Neural progenitor cell (in vitro differentiated cells): ENCODE data around the gene PTPRN2. TPM values are rescaled to one million over a fixed set of nuclear protein-coding genes. Genes with fewer than 3 reads are reported as not detected.

Source experiments
- DNase-seq: peaks from one replicate; pipeline ENCODE4 v3.0.0-alpha.2; 2016; ENCODE audit warnings: low spot score
- H2AFZ ChIP-seq: fragments of 200-600 bp; sonication (generic); replicated peaks from 2 replicates; pipeline ENCODE4 v1.6.1; 2016; ENCODE audit warnings: antibody characterized with exemption
- H3F3A ChIP-seq: fragments of 200-600 bp; sonication (generic); 2 replicates; pipeline ENCODE4 v1.6.1; 2016; ENCODE audit warnings: antibody characterized with exemption, low read depth
- H3K27ac ChIP-seq: fragments of 200-600 bp; sonication (generic); 2 replicates; pipeline ENCODE4 v1.5.1; 2016; ENCODE audit warnings: mild to moderate bottlenecking
- H3K27me3 ChIP-seq: fragments of 200-600 bp; sonication (generic); 2 replicates; pipeline ENCODE4 v1.6.1; 2016; ENCODE audit warnings: mild to moderate bottlenecking, moderate library complexity
- H3K36me3 ChIP-seq: fragments of 200-600 bp; sonication (generic); 2 replicates; pipeline ENCODE4 v1.5.1; 2016
- H3K4me1 ChIP-seq: fragments of 200-600 bp; sonication (generic); 2 replicates; pipeline ENCODE4 v1.6.1; 2016; ENCODE audit warnings: mixed run types
- H3K4me2 ChIP-seq: fragments of 200-600 bp; sonication (generic); 2 replicates; pipeline ENCODE4 v1.6.1; 2016
- H3K4me3 ChIP-seq: fragments of 200-600 bp; sonication (generic); 2 replicates; pipeline ENCODE4 v1.5.1; 2016
- H3K79me2 ChIP-seq: fragments of 200-600 bp; sonication (generic); 2 replicates; pipeline ENCODE4 v1.6.1; 2016; ENCODE audit warnings: low read depth
- H3K9ac ChIP-seq: fragments of 200-600 bp; sonication (generic); 2 replicates; pipeline ENCODE4 v1.6.1; 2016
- H3K9me3 ChIP-seq: fragments of 200-600 bp; sonication (generic); 2 replicates; pipeline ENCODE4 v1.5.1; 2016; ENCODE audit warnings: low read depth
- H4K20me1 ChIP-seq: fragments of 200-600 bp; sonication (generic); 2 replicates; pipeline ENCODE4 v1.6.1; 2016; ENCODE audit warnings: low read depth
- H3K27ac Mint-ChIP-seq: 3 replicates; pipeline ENCODE4 v1.8.0; 2021; ENCODE audit warnings: mixed read lengths
- H3K27me3 Mint-ChIP-seq: 2 replicates; pipeline ENCODE4 v1.8.0; 2022; ENCODE audit warnings: low read depth, mild to moderate bottlenecking, inconsistent platforms, moderate library complexity, mixed read lengths; ENCODE audit not compliant: insufficient read depth
- H3K36me3 Mint-ChIP-seq: 3 replicates; pipeline ENCODE4 v1.8.0; 2021; ENCODE audit warnings: mixed read lengths
- H3K4me1 Mint-ChIP-seq: 3 replicates; pipeline ENCODE4 v1.8.0; 2021; ENCODE audit warnings: mixed read lengths
- H3K4me3 Mint-ChIP-seq: 3 replicates; pipeline ENCODE4 v1.8.0; 2021; ENCODE audit warnings: mild to moderate bottlenecking, moderate library complexity, mixed read lengths
- H3K9me3 Mint-ChIP-seq: 3 replicates; pipeline ENCODE4 v1.8.0; 2020; ENCODE audit warnings: mixed read lengths
- EZH2 ChIP-seq: fragments of 200-600 bp; sonication (generic); IDR thresholded peaks from 2 replicates; pipeline ENCODE4 v1.6.1; 2017; ENCODE audit warnings: antibody characterized with exemption, mild to moderate bottlenecking, moderate library complexity
- EZH2phosphoT487 ChIP-seq: fragments of 200-600 bp; sonication (generic); IDR thresholded peaks from 2 replicates; pipeline ENCODE4 v1.6.1; 2017; ENCODE audit warnings: antibody characterized with exemption
- total RNA-seq: library from RNA; depleted of rRNA; stranded (reverse); fragments of >200 nt; gene quantifications from 2 replicates; pipeline ENCODE4 v1.2.3, GENCODE V29; 2015; ENCODE audit warnings: low replicate concordance
- TF ChIP-seq, protein P1 (sequence below): fragments of 200-600 bp; sonication (generic); IDR thresholded peaks from 2 replicates; pipeline ENCODE4 v1.5.1; 2017; ENCODE audit warnings: antibody characterized with exemption, mild to moderate bottlenecking

The PTPRN2 gene
- total RNA-seq, 1 donor from 2014 or later: 3.0 TPM

DNA sequence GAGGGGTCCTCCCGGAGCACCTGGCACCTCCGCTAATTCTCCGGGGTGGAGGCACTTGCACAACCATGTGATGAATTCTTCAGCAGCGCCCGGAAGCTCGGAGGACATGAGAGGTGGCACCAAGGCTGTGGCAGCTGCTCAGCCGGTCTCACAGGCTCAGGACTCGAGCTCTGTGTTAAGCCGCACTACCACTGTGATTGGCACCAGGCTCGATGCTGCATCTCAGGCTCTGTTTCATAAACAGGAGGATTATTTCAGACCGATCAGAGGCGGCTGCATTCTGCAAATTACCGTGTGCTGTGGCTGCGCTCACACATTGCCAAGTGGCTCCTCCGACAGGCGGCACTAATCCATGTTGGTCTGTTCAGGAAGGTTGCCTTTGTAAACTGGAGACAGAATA, 755.6 kb downstream of the PTPRN2 start:
- Histone ChIP-seq H3K27ac (no peak overlapping the region), H3K79me2 (no peaks in the 10 kb centered on the region), H3K36me3 (no peaks in the 10 kb centered on the region), H4K20me1 (no peaks in the 10 kb centered on the region), H3F3A (peaks cover 16% of the 10 kb centered on the region), H3K4me3 (no peak overlapping the region), H3K4me2 (no peak overlapping the region), H3K4me1 (peaks cover 18% of the 10 kb centered on the region), H3K9me3 (no peaks in the 10 kb centered on the region), H3K9ac (no peak overlapping the region), H3K27me3 (no peaks in the 10 kb centered on the region), H2AFZ (no peak overlapping the region)
- H3K27ac Mint-ChIP-seq: no peak overlapping the region
- DNase-seq: no peak
- H3K4me3 Mint-ChIP-seq: no peak overlapping the region
- H3K4me1 Mint-ChIP-seq: peaks cover 39% of the 10 kb centered on the region
- no peaks in the 10 kb centered on the region for H3K36me3 Mint-ChIP-seq
- TF ChIP-seq EZH2phosphoT487 (no peak), EZH2 (no peak)
- TF ChIP-seq, protein P1, sequence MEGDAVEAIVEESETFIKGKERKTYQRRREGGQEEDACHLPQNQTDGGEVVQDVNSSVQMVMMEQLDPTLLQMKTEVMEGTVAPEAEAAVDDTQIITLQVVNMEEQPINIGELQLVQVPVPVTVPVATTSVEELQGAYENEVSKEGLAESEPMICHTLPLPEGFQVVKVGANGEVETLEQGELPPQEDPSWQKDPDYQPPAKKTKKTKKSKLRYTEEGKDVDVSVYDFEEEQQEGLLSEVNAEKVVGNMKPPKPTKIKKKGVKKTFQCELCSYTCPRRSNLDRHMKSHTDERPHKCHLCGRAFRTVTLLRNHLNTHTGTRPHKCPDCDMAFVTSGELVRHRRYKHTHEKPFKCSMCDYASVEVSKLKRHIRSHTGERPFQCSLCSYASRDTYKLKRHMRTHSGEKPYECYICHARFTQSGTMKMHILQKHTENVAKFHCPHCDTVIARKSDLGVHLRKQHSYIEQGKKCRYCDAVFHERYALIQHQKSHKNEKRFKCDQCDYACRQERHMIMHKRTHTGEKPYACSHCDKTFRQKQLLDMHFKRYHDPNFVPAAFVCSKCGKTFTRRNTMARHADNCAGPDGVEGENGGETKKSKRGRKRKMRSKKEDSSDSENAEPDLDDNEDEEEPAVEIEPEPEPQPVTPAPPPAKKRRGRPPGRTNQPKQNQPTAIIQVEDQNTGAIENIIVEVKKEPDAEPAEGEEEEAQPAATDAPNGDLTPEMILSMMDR: no peak
- peaks cover 2% of the 10 kb centered on the region for H3K9me3 Mint-ChIP-seq
- H3K27me3 Mint-ChIP-seq: peaks cover 6% of the 10 kb centered on the region

DNA sequence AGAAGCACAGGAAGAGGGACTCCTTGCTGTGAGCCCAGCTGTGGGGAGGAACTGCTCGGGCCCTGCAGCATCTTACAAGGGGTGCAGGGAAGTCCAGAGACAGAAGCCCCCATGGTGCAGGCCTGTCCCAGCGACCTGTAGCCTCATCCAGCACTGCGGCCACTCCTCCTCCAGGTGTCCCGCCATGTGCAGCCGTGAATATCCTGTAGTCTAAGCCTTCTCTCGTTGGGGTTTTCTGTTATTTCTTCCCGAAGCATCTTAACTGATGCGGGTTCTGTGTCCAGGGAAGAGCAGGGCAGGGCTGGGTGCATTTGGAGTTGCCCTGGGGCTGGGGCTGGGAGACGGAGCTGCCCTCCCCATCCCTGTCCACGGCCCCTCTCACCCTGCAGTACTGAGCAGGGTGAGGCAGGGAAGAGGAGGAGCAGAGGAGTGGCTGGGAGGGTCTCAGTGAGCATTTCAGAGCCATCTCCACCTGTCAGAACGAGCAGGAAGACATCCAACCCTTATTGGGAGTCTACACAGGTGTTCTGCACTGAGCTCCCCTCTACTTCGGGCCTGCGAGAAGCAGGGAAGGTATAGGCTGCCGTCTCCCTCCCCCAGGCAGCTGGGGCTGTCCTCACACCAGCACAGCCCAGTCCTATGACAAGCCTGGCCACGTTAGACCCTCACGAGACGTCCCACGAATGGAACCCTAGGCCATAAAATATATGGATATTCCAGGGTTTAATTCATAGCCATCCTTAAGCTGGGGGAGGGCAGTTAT, 756.3 kb downstream of the PTPRN2 start:
- Mint-ChIP-seq H3K4me3 (no peak overlapping the region), H3K4me1 (peaks cover 39% of the 10 kb centered on the region), H3K36me3 (no peaks in the 10 kb centered on the region), H3K9me3 (peaks cover under 1% of the 10 kb centered on the region), H3K27ac (no peak overlapping the region), H3K27me3 (peaks cover 2% of the 10 kb centered on the region)
- H4K20me1 ChIP-seq: no peaks in the 10 kb centered on the region
- H3K27ac ChIP-seq: no peak overlapping the region
- no peak for TF ChIP-seq EZH2
- TF ChIP-seq, protein P1: no peak
- no peak overlapping the region for H2AFZ ChIP-seq
- H3K27me3 ChIP-seq: no peaks in the 10 kb centered on the region
- DNase-seq: no peak
- peaks cover 18% of the 10 kb centered on the region for H3K4me1 ChIP-seq
- no peaks in the 10 kb centered on the region for H3K79me2 ChIP-seq
- H3K9ac ChIP-seq: no peak overlapping the region
- no peak overlapping the region for H3K4me3 ChIP-seq
- H3F3A ChIP-seq: peaks cover 16% of the 10 kb centered on the region
- H3K36me3 ChIP-seq: no peaks in the 10 kb centered on the region
- H3K9me3 ChIP-seq: no peaks in the 10 kb centered on the region
- no peak overlapping the region for H3K4me2 ChIP-seq

DNA sequence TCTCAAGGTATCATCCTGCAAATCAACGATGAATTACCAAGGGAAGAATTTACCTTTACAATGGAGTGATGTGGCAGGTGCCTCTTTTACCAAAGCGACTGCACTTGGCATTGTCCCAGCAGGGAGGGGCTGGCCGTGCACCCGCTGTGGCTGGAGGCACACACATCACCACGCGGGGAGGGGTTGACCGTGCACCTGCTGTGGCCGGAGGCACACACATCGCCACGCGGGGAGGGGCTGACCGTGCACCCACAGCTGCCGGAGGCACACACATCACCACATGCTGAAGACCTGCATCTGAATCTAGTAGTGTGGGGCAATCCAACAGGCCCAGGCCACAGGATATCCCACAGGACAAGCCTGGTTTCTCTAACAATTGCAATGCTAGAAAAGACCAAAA, 757.3 kb downstream of the PTPRN2 start:
- Histone ChIP-seq H3K27ac (no peak overlapping the region), H3K27me3 (no peaks in the 10 kb centered on the region), H4K20me1 (no peaks in the 10 kb centered on the region), H3K9me3 (no peaks in the 10 kb centered on the region), H3K4me2 (no peak overlapping the region), H3K4me3 (no peak overlapping the region), H3K79me2 (no peaks in the 10 kb centered on the region), H3F3A (peaks cover 10% of the 10 kb centered on the region), H3K36me3 (no peaks in the 10 kb centered on the region), H3K4me1 (peaks cover 10% of the 10 kb centered on the region), H2AFZ (no peak overlapping the region), H3K9ac (no peak overlapping the region)
- TF ChIP-seq, protein P1: no peak
- no peak for TF ChIP-seq EZH2
- TF ChIP-seq EZH2phosphoT487: no peak
- H3K36me3 Mint-ChIP-seq: no peaks in the 10 kb centered on the region
- no peak overlapping the region for H3K27ac Mint-ChIP-seq
- H3K4me3 Mint-ChIP-seq: no peak overlapping the region
- H3K4me1 Mint-ChIP-seq: peaks cover 30% of the 10 kb centered on the region
- no peak for DNase-seq
- peaks cover 2% of the 10 kb centered on the region for H3K27me3 Mint-ChIP-seq
- H3K9me3 Mint-ChIP-seq: no peaks in the 10 kb centered on the region
